HepG2 (cell line): ENCODE data around the gene GRB7. TPM values are rescaled to one million over a fixed set of nuclear protein-coding genes. Genes with fewer than 3 reads are reported as not detected.

Experiments used
- CBX5 ChIP-seq: sonication (generic); formaldehyde crosslinking; IDR thresholded peaks from 2 replicates; pipeline ENCODE4 v1.4.0; 2020; ENCODE audit warnings: missing genetic modification reagents, borderline replicate concordance
- KLF15 ChIP-seq: sonication (generic); formaldehyde crosslinking; IDR thresholded peaks from 2 replicates; pipeline ENCODE4 v1.8.1; 2023; ENCODE audit warnings: borderline replicate concordance, mild to moderate bottlenecking, inconsistent platforms, missing genetic modification reagents, mixed read lengths
- NFKB2 ChIP-seq: sonication (generic); formaldehyde crosslinking; IDR thresholded peaks from 2 replicates; pipeline ENCODE4 v1.4.0; 2020; ENCODE audit warnings: missing genetic modification reagents, borderline replicate concordance
- PHF5A ChIP-seq: IDR thresholded peaks from one replicate; pipeline ENCODE4 v1.6.1; 2018; ENCODE audit warnings: low read depth, missing genetic modification reagents; ENCODE audit not compliant: unreplicated experiment
- SALL2 ChIP-seq: sonication (generic); formaldehyde crosslinking; IDR thresholded peaks from 2 replicates; pipeline ENCODE4 v1.8.1; 2023; ENCODE audit warnings: mild to moderate bottlenecking, missing genetic modification reagents, inconsistent platforms
- SCMH1 ChIP-seq: sonication (generic); formaldehyde crosslinking; IDR thresholded peaks from 2 replicates; pipeline ENCODE4 v1.9.0; 2021; ENCODE audit warnings: missing genetic modification reagents, mild to moderate bottlenecking, borderline replicate concordance
- ZBTB42 ChIP-seq: sonication (generic); formaldehyde crosslinking; IDR thresholded peaks from 2 replicates; pipeline ENCODE4 v1.5.0; 2020; ENCODE audit warnings: mild to moderate bottlenecking, missing genetic modification reagents
- ZNF292 ChIP-seq: sonication (generic); formaldehyde crosslinking; IDR thresholded peaks from 2 replicates; pipeline ENCODE4 v1.8.1; 2022; ENCODE audit warnings: mild to moderate bottlenecking, low read depth, missing genetic modification reagents, borderline replicate concordance
- ZNF564 ChIP-seq: sonication (generic); formaldehyde crosslinking; IDR thresholded peaks from 2 replicates; pipeline ENCODE4 v1.8.1; 2023; ENCODE audit warnings: mild to moderate bottlenecking, missing genetic modification reagents
- ZSCAN9 ChIP-seq: IDR thresholded peaks from 2 replicates; pipeline ENCODE4 v1.6.1; 2016; ENCODE audit warnings: borderline replicate concordance
- polyA plus RNA-seq, 8 experiments: library from polyadenylated mRNA; depleted of rRNA in 3 of 8; stranded (reverse) in 7 of 8; unstranded in 1 of 8; fragments of >200 nt; fragmentation: Illumina TruSeq in 4 of 8; extraction: Trizol in 4 of 8; gene quantifications; 2 replicates each; pipeline versions ENCODE4 v1.2.1 to v1.2.3, GENCODE V29; 2011 to 2016; ENCODE audit warnings: low read depth in 4 of 8, missing spikeins in 1 of 8, mixed read lengths in 1 of 8; ENCODE audit not compliant: insufficient read depth in 1 of 8
- total RNA-seq, 5 experiments: library from RNA; depleted of rRNA; stranded (reverse); fragments of >200 nt; fragmentation: Illumina TruSeq; extraction: Trizol; gene quantifications; 2 replicates each; pipeline ENCODE4 v1.2.3, GENCODE V29; 2016; ENCODE audit warnings: low read depth in 1 of 5
- TF ChIP-seq, protein P1 (sequence below): sonication (generic); formaldehyde crosslinking; IDR thresholded peaks from 2 replicates; pipeline ENCODE4 v1.4.0; 2020; ENCODE audit warnings: missing genetic modification reagents, borderline replicate concordance
- TF ChIP-seq, protein P2 (sequence below), 2 experiments: sonication (generic) in 1 of 2; formaldehyde crosslinking in 1 of 2; IDR thresholded peaks; 2 replicates each; pipeline versions ENCODE4 v1.6.1 to v1.9.0; 2014 to 2022; ENCODE audit warnings: antibody characterized with exemption in 1 of 2, borderline replicate concordance in 1 of 2, inconsistent platforms in 1 of 2, low read depth in 1 of 2, missing genetic modification reagents in 1 of 2
- TF ChIP-seq, protein P3 (sequence below): sonication (generic); formaldehyde crosslinking; IDR thresholded peaks from 2 replicates; pipeline ENCODE4 v1.8.0; 2022; ENCODE audit warnings: mild to moderate bottlenecking, missing genetic modification reagents, borderline replicate concordance
- TF ChIP-seq, protein P4 (sequence below): sonication (generic); formaldehyde crosslinking; IDR thresholded peaks from 2 replicates; pipeline ENCODE4 v1.5.0; 2020; ENCODE audit warnings: missing genetic modification reagents, mild to moderate bottlenecking, borderline replicate concordance
- TF ChIP-seq, protein P5 (sequence below): sonication (generic); formaldehyde crosslinking; IDR thresholded peaks from 2 replicates; pipeline ENCODE4 v1.4.0; 2020; ENCODE audit warnings: missing genetic modification reagents

The GRB7 gene
- total and polyA plus RNA-seq, 2 of the 13 experiments (the other 11 are each of a cell fraction or from before 2014, with no cell fraction given) = 60.2 to 77.7 TPM

DNA sequence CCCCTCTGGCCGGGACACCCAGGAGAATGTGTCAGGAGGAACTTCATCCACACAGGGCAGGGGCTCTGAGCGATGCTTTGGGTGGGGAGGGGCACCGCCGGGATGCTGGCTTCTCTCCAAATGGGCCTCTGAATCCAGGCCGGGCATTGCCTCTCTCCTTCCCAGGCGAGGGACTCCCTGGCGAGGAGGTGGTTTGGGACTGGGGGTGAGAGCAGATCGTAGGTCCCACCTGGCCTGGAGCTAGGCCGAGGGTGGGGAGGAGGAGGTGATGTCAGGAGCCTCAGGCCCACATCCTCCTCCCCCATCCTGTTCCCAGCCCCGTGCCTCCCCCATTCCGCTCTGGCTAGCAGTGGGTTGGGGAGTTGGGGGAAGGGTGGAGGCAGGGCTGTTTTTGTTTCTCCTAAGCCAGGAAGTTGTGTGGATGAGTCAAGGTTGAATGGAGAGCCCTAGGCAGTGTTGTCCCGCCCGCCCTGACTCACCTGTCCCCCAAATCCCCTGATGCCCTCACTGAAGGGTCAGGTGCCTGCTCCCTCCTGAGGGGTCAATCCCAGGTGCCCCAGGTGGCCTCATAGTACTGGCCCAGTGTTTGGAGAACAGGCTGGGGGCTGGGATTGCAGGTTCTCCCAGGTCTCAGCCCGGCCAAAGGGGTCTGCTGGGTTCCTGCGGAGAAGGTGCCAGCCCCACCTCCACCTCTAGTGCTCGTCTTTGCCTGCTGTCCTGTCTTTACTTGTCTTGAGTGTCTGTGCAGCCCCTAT is 2.8 kb downstream of the GRB7 start (continued):
- TF ChIP-seq CBX5 (CRISPR knock-in tag) (peak; percentile 64; the same call in 1 of the 2 replicates), ZNF564 (no peak), ZSCAN9 (CRISPR knock-in tag) (peak; percentile 53; the same call in 1 of the 2 replicates), ZNF292 (CRISPR knock-in tag) (no peak), NFKB2 (CRISPR knock-in tag) (no peak; the same call in 1 of the 2 replicates), SCMH1 (CRISPR knock-in tag) (no peak), SALL2 (CRISPR knock-in tag) (no peak), KLF15 (CRISPR knock-in tag) (no peak), ZBTB42 (no peak), PHF5A (CRISPR knock-in tag) (no peak)
- TF ChIP-seq, protein P1, sequence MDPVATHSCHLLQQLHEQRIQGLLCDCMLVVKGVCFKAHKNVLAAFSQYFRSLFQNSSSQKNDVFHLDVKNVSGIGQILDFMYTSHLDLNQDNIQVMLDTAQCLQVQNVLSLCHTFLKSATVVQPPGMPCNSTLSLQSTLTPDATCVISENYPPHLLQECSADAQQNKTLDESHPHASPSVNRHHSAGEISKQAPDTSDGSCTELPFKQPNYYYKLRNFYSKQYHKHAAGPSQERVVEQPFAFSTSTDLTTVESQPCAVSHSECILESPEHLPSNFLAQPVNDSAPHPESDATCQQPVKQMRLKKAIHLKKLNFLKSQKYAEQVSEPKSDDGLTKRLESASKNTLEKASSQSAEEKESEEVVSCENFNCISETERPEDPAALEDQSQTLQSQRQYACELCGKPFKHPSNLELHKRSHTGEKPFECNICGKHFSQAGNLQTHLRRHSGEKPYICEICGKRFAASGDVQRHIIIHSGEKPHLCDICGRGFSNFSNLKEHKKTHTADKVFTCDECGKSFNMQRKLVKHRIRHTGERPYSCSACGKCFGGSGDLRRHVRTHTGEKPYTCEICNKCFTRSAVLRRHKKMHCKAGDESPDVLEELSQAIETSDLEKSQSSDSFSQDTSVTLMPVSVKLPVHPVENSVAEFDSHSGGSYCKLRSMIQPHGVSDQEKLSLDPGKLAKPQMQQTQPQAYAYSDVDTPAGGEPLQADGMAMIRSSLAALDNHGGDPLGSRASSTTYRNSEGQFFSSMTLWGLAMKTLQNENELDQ (CRISPR knock-in tag) = no peak
- TF ChIP-seq, protein P2, sequence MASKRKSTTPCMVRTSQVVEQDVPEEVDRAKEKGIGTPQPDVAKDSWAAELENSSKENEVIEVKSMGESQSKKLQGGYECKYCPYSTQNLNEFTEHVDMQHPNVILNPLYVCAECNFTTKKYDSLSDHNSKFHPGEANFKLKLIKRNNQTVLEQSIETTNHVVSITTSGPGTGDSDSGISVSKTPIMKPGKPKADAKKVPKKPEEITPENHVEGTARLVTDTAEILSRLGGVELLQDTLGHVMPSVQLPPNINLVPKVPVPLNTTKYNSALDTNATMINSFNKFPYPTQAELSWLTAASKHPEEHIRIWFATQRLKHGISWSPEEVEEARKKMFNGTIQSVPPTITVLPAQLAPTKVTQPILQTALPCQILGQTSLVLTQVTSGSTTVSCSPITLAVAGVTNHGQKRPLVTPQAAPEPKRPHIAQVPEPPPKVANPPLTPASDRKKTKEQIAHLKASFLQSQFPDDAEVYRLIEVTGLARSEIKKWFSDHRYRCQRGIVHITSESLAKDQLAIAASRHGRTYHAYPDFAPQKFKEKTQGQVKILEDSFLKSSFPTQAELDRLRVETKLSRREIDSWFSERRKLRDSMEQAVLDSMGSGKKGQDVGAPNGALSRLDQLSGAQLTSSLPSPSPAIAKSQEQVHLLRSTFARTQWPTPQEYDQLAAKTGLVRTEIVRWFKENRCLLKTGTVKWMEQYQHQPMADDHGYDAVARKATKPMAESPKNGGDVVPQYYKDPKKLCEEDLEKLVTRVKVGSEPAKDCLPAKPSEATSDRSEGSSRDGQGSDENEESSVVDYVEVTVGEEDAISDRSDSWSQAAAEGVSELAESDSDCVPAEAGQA (IDR thresholded peaks at IDR 0.05; ENCODE audit: low read depth) = no peak
- TF ChIP-seq, protein P2 (CRISPR knock-in tag; IDR thresholded peaks at IDR 0.05; ENCODE audit: borderline replicate concordance) = no peak
- TF ChIP-seq, protein P3, sequence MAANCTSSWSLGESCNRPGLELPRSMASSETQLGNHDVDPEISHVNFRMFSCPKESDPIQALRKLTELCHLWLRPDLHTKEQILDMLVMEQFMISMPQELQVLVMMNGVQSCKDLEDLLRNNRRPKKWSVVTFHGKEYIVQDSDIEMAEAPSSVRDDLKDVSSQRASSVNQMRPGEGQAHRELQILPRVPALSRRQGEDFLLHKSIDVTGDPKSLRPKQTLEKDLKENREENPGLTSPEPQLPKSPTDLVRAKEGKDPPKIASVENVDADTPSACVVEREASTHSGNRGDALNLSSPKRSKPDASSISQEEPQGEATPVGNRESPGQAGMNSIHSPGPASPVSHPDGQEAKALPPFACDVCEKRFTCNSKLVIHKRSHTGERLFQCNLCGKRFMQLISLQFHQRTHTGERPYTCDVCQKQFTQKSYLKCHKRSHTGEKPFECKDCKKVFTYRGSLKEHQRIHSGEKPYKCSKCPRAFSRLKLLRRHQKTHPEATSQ (CRISPR knock-in tag) = no peak
- TF ChIP-seq, protein P4, sequence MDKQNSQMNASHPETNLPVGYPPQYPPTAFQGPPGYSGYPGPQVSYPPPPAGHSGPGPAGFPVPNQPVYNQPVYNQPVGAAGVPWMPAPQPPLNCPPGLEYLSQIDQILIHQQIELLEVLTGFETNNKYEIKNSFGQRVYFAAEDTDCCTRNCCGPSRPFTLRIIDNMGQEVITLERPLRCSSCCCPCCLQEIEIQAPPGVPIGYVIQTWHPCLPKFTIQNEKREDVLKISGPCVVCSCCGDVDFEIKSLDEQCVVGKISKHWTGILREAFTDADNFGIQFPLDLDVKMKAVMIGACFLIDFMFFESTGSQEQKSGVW (CRISPR knock-in tag) = no peak
- TF ChIP-seq, protein P5, sequence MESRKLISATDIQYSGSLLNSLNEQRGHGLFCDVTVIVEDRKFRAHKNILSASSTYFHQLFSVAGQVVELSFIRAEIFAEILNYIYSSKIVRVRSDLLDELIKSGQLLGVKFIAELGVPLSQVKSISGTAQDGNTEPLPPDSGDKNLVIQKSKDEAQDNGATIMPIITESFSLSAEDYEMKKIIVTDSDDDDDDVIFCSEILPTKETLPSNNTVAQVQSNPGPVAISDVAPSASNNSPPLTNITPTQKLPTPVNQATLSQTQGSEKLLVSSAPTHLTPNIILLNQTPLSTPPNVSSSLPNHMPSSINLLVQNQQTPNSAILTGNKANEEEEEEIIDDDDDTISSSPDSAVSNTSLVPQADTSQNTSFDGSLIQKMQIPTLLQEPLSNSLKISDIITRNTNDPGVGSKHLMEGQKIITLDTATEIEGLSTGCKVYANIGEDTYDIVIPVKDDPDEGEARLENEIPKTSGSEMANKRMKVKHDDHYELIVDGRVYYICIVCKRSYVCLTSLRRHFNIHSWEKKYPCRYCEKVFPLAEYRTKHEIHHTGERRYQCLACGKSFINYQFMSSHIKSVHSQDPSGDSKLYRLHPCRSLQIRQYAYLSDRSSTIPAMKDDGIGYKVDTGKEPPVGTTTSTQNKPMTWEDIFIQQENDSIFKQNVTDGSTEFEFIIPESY (CRISPR knock-in tag) = no peak
